HCT116 (cell line): Measurements from ENCODE around the gene UBE2G2. TPM values are rescaled to one million over a fixed set of nuclear protein-coding genes. Genes with fewer than 3 reads are reported as not detected.

Experiments
- ATAC-seq: fragments of 200-7000 bp; cut with Tn5 transposase; 2 replicates; pipeline ENCODE4 v1.9.1; 2020; ENCODE audit warnings: mild to moderate bottlenecking, moderate library complexity
- BruUV-seq: library from RNA; stranded (reverse); fragments of 400-500 nt; replicated peaks from 2 replicates; lab custom pipeline; 2021; lab: Mats Ljungman, UMichigan
- CTCF ChIA-PET: fragments of 300-600 bp; sonication (Branson Sonifier 250); formaldehyde crosslinking; loops from one replicate; lab custom pipeline; 2021; ENCODE audit warnings: antibody characterized with exemption; lab: Charles Lee
- POLR2A ChIA-PET: fragments of 300-600, 350-600 bp; sonication (Branson Sonifier 250); formaldehyde crosslinking; loops from one replicate; lab custom pipeline; 2021; ENCODE audit warnings: antibody characterized with exemption; lab: Charles Lee
- RAD21 ChIA-PET, 2 experiments: fragments of 300-600 bp; sonication (Branson Sonifier 250); formaldehyde crosslinking; loops; one replicate each; lab custom pipeline; 2023; ENCODE audit warnings: low total read pairs in 2 of 2; ENCODE audit not compliant: uncharacterized antibody in 2 of 2, unreplicated experiment in 2 of 2, low non-redundant PET in 1 of 2; lab: Charles Lee
- DNase-seq: peaks from one replicate; pipeline ENCODE4 v3.0.0-alpha.2; 2010; ENCODE audit warnings: low read depth, low spot score
- H2AFZ ChIP-seq: fragments of 200-600 bp; shearing (Covaris generic), sonication (generic); 2 replicates; pipeline ENCODE4 v1.6.1; 2017; ENCODE audit warnings: low read depth, mixed run types, mixed read lengths, antibody characterized with exemption, low read length; ENCODE audit not compliant: poor library complexity, severe bottlenecking
- H3K27ac ChIP-seq: 2 replicates; pipeline ENCODE4 v1.5.1; 2012; ENCODE audit warnings: low read depth, low read length
- H3K27me3 ChIP-seq: fragments of 200-600 bp; sonication (generic); 2 replicates; pipeline ENCODE4 v1.6.1; 2016; ENCODE audit warnings: mixed run types, low read length, mixed read lengths; ENCODE audit not compliant: insufficient read depth
- H3K36me3 ChIP-seq, 2 experiments: fragments of 200-500 bp in 1 of 2; fragments of 200-600 bp in 1 of 2; sonication (Bioruptor generic) in 1 of 2; sonication (generic) in 1 of 2; 2 replicates each; pipeline versions ENCODE4 v1.5.1 to v1.6.1; 2014 to 2016; ENCODE audit warnings: low read length in 2 of 2, inconsistent platforms in 1 of 2, mixed read lengths in 1 of 2, mixed run types in 1 of 2; ENCODE audit not compliant: insufficient read depth in 2 of 2, control insufficient read depth in 1 of 2
- H3K4me1 ChIP-seq, 2 experiments: fragments of 200-600 bp in 1 of 2; sonication (generic) in 1 of 2; 2 replicates each; pipeline versions ENCODE4 v1.5.1 to v1.6.1; 2012 to 2017; ENCODE audit warnings: low read length in 2 of 2, inconsistent platforms in 1 of 2, mild to moderate bottlenecking in 1 of 2, mixed read lengths in 1 of 2, mixed run types in 1 of 2, moderate library complexity in 1 of 2; ENCODE audit not compliant: insufficient read depth in 2 of 2, control insufficient read depth in 1 of 2
- H3K4me2 ChIP-seq: fragments of 200-600 bp; sonication (generic); 2 replicates; pipeline ENCODE4 v1.6.1; 2017; ENCODE audit warnings: mixed run types, low read length, mixed read lengths
- H3K4me3 ChIP-seq, 2 experiments: fragments of 200-600 bp in 1 of 2; sonication (generic) in 1 of 2; replicated peaks in 1 of 2; 2 replicates each; pipeline ENCODE4 v1.5.1; 2011 to 2016; ENCODE audit warnings: low read length in 2 of 2, control low read depth in 1 of 2, low read depth in 1 of 2, mild to moderate bottlenecking in 1 of 2, mixed read lengths in 1 of 2, mixed run types in 1 of 2
- H3K79me2 ChIP-seq: fragments of 200-600 bp; sonication (generic); 2 replicates; pipeline ENCODE4 v1.6.1; 2017; ENCODE audit warnings: mild to moderate bottlenecking, mixed run types, low read length, moderate library complexity, mixed read lengths; ENCODE audit not compliant: insufficient read depth
- H3K9ac ChIP-seq: fragments of 200-600 bp; sonication (generic); 2 replicates; pipeline ENCODE4 v1.6.1; 2016; ENCODE audit warnings: low read length, mixed read lengths
- H3K9me2 ChIP-seq: fragments of 200-600 bp; sonication (generic), shearing (Covaris generic); 2 replicates; pipeline ENCODE4 v1.6.1; 2017; ENCODE audit warnings: mixed run types, mild to moderate bottlenecking, moderate library complexity; ENCODE audit not compliant: insufficient read depth
- H3K9me3 ChIP-seq, 2 experiments: fragments of 200-500 bp in 1 of 2; fragments of 200-600 bp in 1 of 2; sonication (Bioruptor generic) in 1 of 2; sonication (generic) in 1 of 2; 2 replicates each; pipeline ENCODE4 v1.6.1; 2014 to 2017; ENCODE audit warnings: low read length in 2 of 2, mixed read lengths in 2 of 2, inconsistent platforms in 1 of 2, low read depth in 1 of 2, mild to moderate bottlenecking in 1 of 2, mixed run types in 1 of 2, moderate library complexity in 1 of 2; ENCODE audit not compliant: control insufficient read depth in 1 of 2, insufficient read depth in 1 of 2
- H4K20me1 ChIP-seq: fragments of 200-600 bp; sonication (generic), shearing (Covaris generic); 2 replicates; pipeline ENCODE4 v1.6.1; 2017; ENCODE audit warnings: mixed run types, mild to moderate bottlenecking, moderate library complexity; ENCODE audit not compliant: insufficient read depth
- EGR1 ChIP-seq: IDR thresholded peaks from 2 replicates; pipeline ENCODE4 v1.6.1; 2012; ENCODE audit warnings: low read depth
- ELF1 ChIP-seq: IDR thresholded peaks from 2 replicates; pipeline ENCODE4 v1.6.1; 2012; ENCODE audit warnings: low read depth, borderline replicate concordance
- EZH2 ChIP-seq: fragments of 200-600 bp; sonication (generic); IDR thresholded peaks from 2 replicates; pipeline ENCODE4 v1.6.1; 2017; ENCODE audit warnings: antibody characterized with exemption, mixed run types
- FOSL1 ChIP-seq: IDR thresholded peaks from 2 replicates; pipeline ENCODE4 v1.6.1; 2012; ENCODE audit warnings: low read depth
- JUND ChIP-seq: IDR thresholded peaks from 2 replicates; pipeline ENCODE4 v1.6.1; 2012
- MAX ChIP-seq: IDR thresholded peaks from 2 replicates; pipeline ENCODE4 v1.6.1; 2012
- POLR2AphosphoS5 ChIP-seq: IDR thresholded peaks from 2 replicates; pipeline ENCODE4 v1.6.1; 2011; ENCODE audit warnings: mild to moderate bottlenecking, low read depth, low read length, moderate library complexity
- TCF7L2 ChIP-seq: IDR thresholded peaks from 2 replicates; pipeline ENCODE4 v1.7.0; 2011; ENCODE audit warnings: borderline replicate concordance, inconsistent platforms; ENCODE audit not compliant: insufficient read depth, insufficient read length; ENCODE audit errors: extremely low read depth
- ZBTB33 ChIP-seq: IDR thresholded peaks from 2 replicates; pipeline ENCODE4 v1.6.1; 2011; ENCODE audit warnings: mild to moderate bottlenecking, low read length, moderate library complexity; ENCODE audit not compliant: insufficient replicate concordance; ENCODE audit errors: extremely low read depth
- ZNF274 ChIP-seq: fragments of 200-500 bp; sonication (Bioruptor generic); IDR thresholded peaks from 2 replicates; pipeline ENCODE4 v1.6.1; 2014; ENCODE audit warnings: mild to moderate bottlenecking, low read depth, low read length, inconsistent platforms
- intact Hi-C: fragments of 100-400 bp; cut with micrococcal nuclease; formaldehyde crosslinking; loops from 2 replicates; pipeline ENCODE4 v1.10.0; 2022
- total RNA-seq: library from RNA; stranded (reverse); gene quantifications from one replicate; pipeline ENCODE4 v1.2.1, GENCODE V29; 2021; ENCODE audit not compliant: unreplicated experiment

Gene UBE2G2
- total RNA-seq, 1 experiment from 2014 or later: 86.5 TPM

- Histone ChIP-seq H3K4me1 (peaks cover 5 to 20% of the 10 kb centered on the region in 2 experiments; a peak in 3 of 4 replicates), H3K4me2 (no peak overlapping the region), H3K27ac (0 out of 2 replicates have a peak overlapping the region, but pooled peaks have one; percentile 18), H3K4me3 (no peak overlapping the region), H3K9me3 (no peaks in the 10 kb centered on the region), H3K36me3 (peaks cover 3% of the 10 kb centered on the region in 2 experiments; a peak in 2 of 4 replicates)
- RAD21 ChIA-PET: no interaction called here
- POLR2A ChIA-PET: no interaction called here
- CTCF ChIA-PET: no interaction called here
- TF ChIP-seq EZH2 (no peak), JUND (no peak), POLR2AphosphoS5 (no peak)
- TF ChIP-seq, all 23 proteins: peak for 0
- Histone ChIP-seq H3K27me3 (no peaks in the 10 kb centered on the region), H2AFZ (no peak overlapping the region), H3K9me2 (no peaks in the 10 kb centered on the region), H3K79me2 (no peaks in the 10 kb centered on the region), H3K9ac (no peak overlapping the region), H4K20me1 (no peaks in the 10 kb centered on the region)
- ATAC-seq (no peak), DNase-seq (no peak)
- intact Hi-C loops: no loop called here
- no TSS peak for BruUV-seq
Measured at GRCh38 chr21:44765231-44766013, 36.2 kb downstream of the UBE2G2 start.

GRCh38 chr21:44764319-44765230 is 37.0 kb downstream of the UBE2G2 start:
- no peaks in the 10 kb centered on the region for H3K9me2 ChIP-seq
- intact Hi-C loops: no loop called here
- ChIA-PET POLR2A (no interaction called here), RAD21 (no interaction called here), CTCF (no interaction called here)
- H3K4me2 ChIP-seq: no peak overlapping the region
- no peaks in the 10 kb centered on the region for H4K20me1 ChIP-seq
- H3K4me3 ChIP-seq: no peak overlapping the region
- H3K4me1 ChIP-seq: peaks cover 5 to 20% of the 10 kb centered on the region in 2 experiments; a peak in 3 of 4 replicates
- DNase-seq (no peak), ATAC-seq (no peak)
- H3K9me3 ChIP-seq: no peaks in the 10 kb centered on the region
- no peaks in the 10 kb centered on the region for H3K27me3 ChIP-seq
- no TSS peak for BruUV-seq
- H3K27ac ChIP-seq: no peak overlapping the region
- no peak overlapping the region for H2AFZ ChIP-seq
- H3K9ac ChIP-seq: no peak overlapping the region
- H3K79me2 ChIP-seq: no peaks in the 10 kb centered on the region
- peaks cover 0 to 1% of the 10 kb centered on the region in 2 experiments; a peak in 1 of 4 replicates for H3K36me3 ChIP-seq
- TF ChIP-seq POLR2AphosphoS5 (no peak), MAX (no peak), ELF1 (no peak), TCF7L2 (no peak), FOSL1 (no peak), EGR1 (no peak), ZNF274 (no peak), ZBTB33 (no peak), JUND (no peak)
